HG02943 (cell line): Measurements from ENCODE around the gene VSIG8.
"Not testable (repeated sequence)": the region's sequence is repeated elsewhere in the genome, so short reads cannot be mapped to it uniquely, and the experiment has no call there.

ENCODE experiments used
- ATAC-seq: cut with Tn5 transposase; IDR thresholded peaks from one replicate; pipeline ENCODE4 v1.9.1; 2021; ENCODE audit warnings: mild to moderate bottlenecking, low read depth, moderate library complexity; ENCODE audit not compliant: unreplicated experiment

Gene VSIG8

GRCh38 chr1:159862557-159862956, at the start of gene VSIG8:
Gene VSIG8 (minus strand): TSS chr1:159862657. CDS start chr1:159862521, 136 bp downstream.
- no peak for ATAC-seq

- no peak for ATAC-seq
Measured at GRCh38 chr1:159911326-159912070, 49.0 kb upstream of the VSIG8 start.

GRCh38 chr1:159908031-159908940, 45.8 kb upstream of the VSIG8 start:
- no peak for ATAC-seq

GRCh38 chr1:159906960-159907359, 44.5 kb upstream of the VSIG8 start:
- no peak for ATAC-seq

GRCh38 chr1:159904036-159904435, 41.6 kb upstream of the VSIG8 start:
- ATAC-seq = not testable (repeated sequence)

- no peak for ATAC-seq
Measured at GRCh38 chr1:159902541-159902940, 40.1 kb upstream of the VSIG8 start.

- ATAC-seq = no peak
Measured at GRCh38 chr1:159900755-159901360, 38.4 kb upstream of the VSIG8 start.

GRCh38 chr1:159900086-159900680, 37.7 kb upstream of the VSIG8 start, which contains the start of gene CFAP45:
Gene CFAP45 (minus strand): TSS chr1:159900165. CDS start chr1:159900098, 67 bp downstream.
- no peak for ATAC-seq

- ATAC-seq = not testable (repeated sequence)
Measured at GRCh38 chr1:159899634-159900033, 37.2 kb upstream of the VSIG8 start.

- ATAC-seq = no peak
Measured at GRCh38 chr1:159898527-159898926, 36.1 kb upstream of the VSIG8 start.

- ATAC-seq = no peak
Measured at GRCh38 chr1:159897962-159898361, 35.5 kb upstream of the VSIG8 start.

GRCh38 chr1:159896546-159896930, 34.1 kb upstream of the VSIG8 start:
- ATAC-seq = no peak

- ATAC-seq = no peak
Measured at GRCh38 chr1:159895836-159896545, 33.5 kb upstream of the VSIG8 start.

GRCh38 chr1:159895286-159895685, 32.8 kb upstream of the VSIG8 start:
- ATAC-seq = no peak

GRCh38 chr1:159892944-159893343, 30.5 kb upstream of the VSIG8 start:
- no peak for ATAC-seq

- peak; percentile 77 for ATAC-seq
Measured at GRCh38 chr1:159891275-159892157, 29.1 kb upstream of the VSIG8 start.

- ATAC-seq = no peak
Measured at GRCh38 chr1:159890390-159890789, 27.9 kb upstream of the VSIG8 start.

GRCh38 chr1:159889821-159890252, 27.4 kb upstream of the VSIG8 start:
- ATAC-seq = peak; percentile 86

- ATAC-seq = no peak
Measured at GRCh38 chr1:159889202-159889601, 26.7 kb upstream of the VSIG8 start.
